Calu3 (cell line): Measurements from ENCODE around the gene RAB7B. TPM values are rescaled to one million over a fixed set of nuclear protein-coding genes. Genes with fewer than 3 reads are reported as not detected.

Experiments
- BruUV-seq: library from RNA; stranded (reverse); fragments of 400-500 nt; replicated peaks from 2 replicates; lab custom pipeline; 2021; lab: Mats Ljungman, UMichigan
- CTCF ChIA-PET: fragments of 300-600 bp; sonication (Branson Sonifier 250); formaldehyde crosslinking; loops from one replicate; lab custom pipeline; 2022; ENCODE audit warnings: antibody characterized with exemption; lab: Charles Lee
- DNase-seq: peaks from one replicate; pipeline ENCODE4 v3.0.0; 2022
- H3K27ac Mint-ChIP-seq: one replicate; pipeline ENCODE4 v1.8.0; 2022; ENCODE audit warnings: mixed read lengths; ENCODE audit not compliant: unreplicated experiment
- H3K27me3 Mint-ChIP-seq: one replicate; pipeline ENCODE4 v1.8.0; 2022; ENCODE audit warnings: mixed read lengths; ENCODE audit not compliant: unreplicated experiment
- H3K36me3 Mint-ChIP-seq: one replicate; pipeline ENCODE4 v1.8.0; 2022; ENCODE audit warnings: mild to moderate bottlenecking, moderate library complexity, mixed read lengths; ENCODE audit not compliant: insufficient read depth, unreplicated experiment
- H3K4me1 Mint-ChIP-seq: one replicate; pipeline ENCODE4 v1.8.0; 2022; ENCODE audit warnings: mild to moderate bottlenecking, low read depth, mixed read lengths; ENCODE audit not compliant: unreplicated experiment
- H3K4me3 Mint-ChIP-seq: one replicate; pipeline ENCODE4 v1.8.0; 2022; ENCODE audit warnings: mild to moderate bottlenecking, low read depth, moderate library complexity, mixed read lengths; ENCODE audit not compliant: unreplicated experiment
- H3K9me3 Mint-ChIP-seq: one replicate; pipeline ENCODE4 v1.8.0; 2022; ENCODE audit warnings: low read depth, mixed read lengths; ENCODE audit not compliant: unreplicated experiment
- intact Hi-C: fragments of 100-400 bp; cut with micrococcal nuclease; formaldehyde crosslinking; loops from one replicate; pipeline ENCODE4 v1.10.0; 2022; ENCODE audit not compliant: unreplicated experiment
- total RNA-seq: library from RNA; stranded (reverse); gene quantifications from 2 replicates; pipeline ENCODE4 v1.2.3, GENCODE V29; 2022
- TF ChIP-seq, protein P1 (sequence below): fragments of 200-600 bp; IDR thresholded peaks from one replicate; pipeline ENCODE4 v1.8.0; 2022; ENCODE audit warnings: antibody characterized with exemption; ENCODE audit not compliant: unreplicated experiment

RAB7B gene
- total RNA-seq, 1 experiment from 2014 or later = 1.1 TPM

DNA sequence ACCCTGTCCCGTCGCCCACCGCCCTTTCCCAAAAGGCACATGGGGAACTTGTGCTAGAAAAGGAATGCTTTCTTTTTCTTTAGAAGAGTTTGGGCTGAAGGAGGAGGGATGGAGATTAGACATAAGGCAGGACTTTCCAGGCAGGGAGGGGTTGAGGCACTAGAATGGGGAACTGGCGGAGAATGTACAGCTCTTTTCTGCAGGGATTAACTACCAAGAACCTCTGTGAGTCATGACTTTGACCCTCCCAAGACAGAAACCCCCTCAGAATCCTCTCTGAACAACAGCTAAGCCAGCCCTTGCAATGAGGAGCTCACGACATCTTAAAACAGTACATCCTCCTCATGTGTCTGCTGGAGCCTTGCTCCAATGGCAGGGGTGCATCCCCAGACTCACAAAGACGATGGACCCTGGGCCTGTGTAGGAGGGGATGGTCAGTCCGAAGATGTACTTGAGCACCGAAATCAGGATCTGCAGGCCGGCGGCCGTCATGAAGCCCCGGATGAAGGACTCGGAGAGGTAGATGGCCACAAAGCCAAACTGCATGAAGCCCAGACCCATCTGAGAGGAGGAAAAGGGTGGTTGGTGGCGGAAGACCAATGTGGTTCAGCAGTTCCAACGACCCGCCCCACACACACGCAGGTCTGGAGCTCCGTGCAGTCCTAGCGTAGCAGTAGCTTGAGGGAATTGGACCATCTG lies 73.5 kb downstream of the RAB7B start:
- CTCF ChIA-PET = interaction anchor here (0.7 to 2.9 kb wide), 2 partner anchors 11 to 47 kb away, joined by 3 to 12 read pairs; no protein-coding TSS in a partner anchor
- no peak overlapping the region for H3K27ac Mint-ChIP-seq
- no peak for DNase-seq
- no peak overlapping the region for H3K4me3 Mint-ChIP-seq
- H3K27me3 Mint-ChIP-seq = no peaks in the 10 kb centered on the region
- peaks cover 7% of the 10 kb centered on the region for H3K36me3 Mint-ChIP-seq
- H3K9me3 Mint-ChIP-seq = no peaks in the 10 kb centered on the region
- TF ChIP-seq, protein P1, sequence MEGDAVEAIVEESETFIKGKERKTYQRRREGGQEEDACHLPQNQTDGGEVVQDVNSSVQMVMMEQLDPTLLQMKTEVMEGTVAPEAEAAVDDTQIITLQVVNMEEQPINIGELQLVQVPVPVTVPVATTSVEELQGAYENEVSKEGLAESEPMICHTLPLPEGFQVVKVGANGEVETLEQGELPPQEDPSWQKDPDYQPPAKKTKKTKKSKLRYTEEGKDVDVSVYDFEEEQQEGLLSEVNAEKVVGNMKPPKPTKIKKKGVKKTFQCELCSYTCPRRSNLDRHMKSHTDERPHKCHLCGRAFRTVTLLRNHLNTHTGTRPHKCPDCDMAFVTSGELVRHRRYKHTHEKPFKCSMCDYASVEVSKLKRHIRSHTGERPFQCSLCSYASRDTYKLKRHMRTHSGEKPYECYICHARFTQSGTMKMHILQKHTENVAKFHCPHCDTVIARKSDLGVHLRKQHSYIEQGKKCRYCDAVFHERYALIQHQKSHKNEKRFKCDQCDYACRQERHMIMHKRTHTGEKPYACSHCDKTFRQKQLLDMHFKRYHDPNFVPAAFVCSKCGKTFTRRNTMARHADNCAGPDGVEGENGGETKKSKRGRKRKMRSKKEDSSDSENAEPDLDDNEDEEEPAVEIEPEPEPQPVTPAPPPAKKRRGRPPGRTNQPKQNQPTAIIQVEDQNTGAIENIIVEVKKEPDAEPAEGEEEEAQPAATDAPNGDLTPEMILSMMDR = no peak
- no TSS peak for BruUV-seq
- intact Hi-C loops = no loop called here
- H3K4me1 Mint-ChIP-seq = peaks cover 23% of the 10 kb centered on the region

DNA sequence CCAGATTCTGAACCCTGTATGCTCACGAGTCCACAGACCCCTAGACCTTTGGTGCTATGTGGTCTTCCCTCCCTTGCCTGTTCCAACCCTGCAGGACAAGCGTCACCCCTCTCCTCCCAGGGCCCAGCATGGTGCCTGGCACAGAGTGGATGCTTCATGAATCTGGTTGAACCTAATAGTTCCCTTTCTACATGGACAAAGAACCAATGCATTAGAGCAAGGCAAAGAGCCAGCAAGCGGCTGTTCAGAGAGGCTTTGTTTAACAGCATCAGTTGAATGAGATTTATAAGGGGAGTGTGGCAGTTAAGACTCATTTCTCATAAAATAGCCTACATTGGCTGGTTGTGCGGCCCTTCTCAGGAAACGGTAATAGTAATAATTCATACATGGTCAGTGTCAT lies 74.9 kb downstream of the RAB7B start:
- Mint-ChIP-seq H3K27me3 (no peaks in the 10 kb centered on the region), H3K27ac (no peak overlapping the region), H3K4me3 (no peak overlapping the region), H3K4me1 (peaks cover 10% of the 10 kb centered on the region), H3K9me3 (no peaks in the 10 kb centered on the region), H3K36me3 (peaks cover 1% of the 10 kb centered on the region)
- no peak for DNase-seq
- no TSS peak for BruUV-seq
- CTCF ChIA-PET = interaction anchor here (1.4 kb wide), 1 partner anchor 9 kb away, joined by 3 read pairs; no protein-coding TSS in a partner anchor
- TF ChIP-seq, protein P1 = no peak
- intact Hi-C loops = no loop called here

DNA sequence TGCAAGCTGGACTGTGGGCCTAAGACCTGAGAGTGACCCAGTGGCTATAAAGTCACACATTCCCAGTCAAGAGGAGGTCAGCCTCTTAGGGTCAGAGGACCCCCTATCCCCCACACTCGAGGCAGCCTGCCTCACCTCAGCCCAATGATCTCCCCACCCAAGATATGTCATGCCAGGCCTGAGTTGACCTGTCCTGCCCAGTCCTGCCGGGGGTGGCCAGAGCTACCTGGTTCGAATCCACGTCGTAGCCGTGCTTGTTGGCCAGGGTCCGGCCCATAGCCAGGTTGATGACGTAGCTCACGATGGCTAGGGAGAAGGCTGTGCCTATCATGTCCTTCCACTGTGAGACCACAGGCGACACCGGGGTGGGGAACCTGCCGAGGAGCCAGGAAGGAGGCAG lies 75.5 kb downstream of the RAB7B start:
- Mint-ChIP-seq H3K9me3 (no peaks in the 10 kb centered on the region), H3K4me3 (no peak overlapping the region), H3K27ac (no peak overlapping the region), H3K27me3 (no peaks in the 10 kb centered on the region), H3K36me3 (no peaks in the 10 kb centered on the region), H3K4me1 (peaks cover 3% of the 10 kb centered on the region)
- intact Hi-C loops = no loop called here
- no TSS peak for BruUV-seq
- TF ChIP-seq, protein P1 = no peak
- DNase-seq = no peak
- CTCF ChIA-PET = interaction anchor here (1.4 kb wide), 1 partner anchor 9 kb away, joined by 3 read pairs; no protein-coding TSS in a partner anchor

DNA sequence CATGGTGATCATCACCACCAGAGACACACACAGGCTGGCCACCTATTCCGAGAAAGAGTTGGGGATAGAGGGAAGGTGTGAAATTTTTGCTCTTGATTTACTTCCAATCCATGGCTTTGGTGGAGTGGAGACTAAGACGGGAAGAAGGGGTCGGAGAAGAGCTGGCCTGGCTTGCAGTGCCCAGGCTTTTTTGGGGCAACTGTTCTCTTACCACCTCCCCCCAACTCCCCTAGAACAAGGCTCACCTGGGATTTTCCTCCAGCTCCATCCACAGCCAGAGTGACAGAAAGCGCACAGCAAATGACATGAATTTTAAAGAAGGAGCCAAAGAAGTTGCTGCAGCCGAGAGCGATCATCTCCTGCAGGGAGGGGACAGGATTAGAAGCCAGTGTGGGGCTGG lies 75.9 kb downstream of the RAB7B start:
- Mint-ChIP-seq H3K27me3 (no peaks in the 10 kb centered on the region), H3K36me3 (no peaks in the 10 kb centered on the region), H3K27ac (no peak overlapping the region), H3K4me3 (no peak overlapping the region), H3K4me1 (no peaks in the 10 kb centered on the region), H3K9me3 (no peaks in the 10 kb centered on the region)
- no TSS peak for BruUV-seq
- DNase-seq = no peak
- TF ChIP-seq, protein P1 = no peak
- CTCF ChIA-PET = interaction anchor here (1.4 kb wide), 1 partner anchor 8 kb away, joined by 3 read pairs; no protein-coding TSS in a partner anchor
- intact Hi-C loops = no loop called here

Other genes starting within 250 kb of the RAB7B start
- gene RAB29, start 227.9 kb downstream of the RAB7B start, total RNA-seq = 27.1 and 29.5 TPM in 2 replicates
- gene SLC41A1, start 190.2 kb downstream of the RAB7B start, total RNA-seq = 27.8 and 31.9 TPM in 2 replicates
- gene PM20D1, start 153.3 kb downstream of the RAB7B start, total RNA-seq = 0.26 and 0.32 TPM in 2 replicates
- gene SLC26A9, start 59.9 kb downstream of the RAB7B start, total RNA-seq = 4.2 and 7.6 TPM in 2 replicates
- gene CTSE, start 20.5 kb upstream of the RAB7B start, total RNA-seq = 425 and 457 TPM in 2 replicates
- 75.1 and 88.9 TPM in 2 replicates for gene RHEX, start 49.8 kb upstream of the RAB7B start, total RNA-seq
- gene AVPR1B, start 114.0 kb upstream of the RAB7B start, total RNA-seq = not detected in 2 replicates
- 17.5 and 18.3 TPM in 2 replicates for gene FAM72A, start 199.4 kb upstream of the RAB7B start, total RNA-seq
- gene SRGAP2, start 200.1 kb upstream of the RAB7B start, total RNA-seq = 56.7 and 70.1 TPM in 2 replicates